DMS53 treated with DMSO at 0.1 percent for 48 hours (cell line): ENCODE data around the gene FOLR2.

Experiments used
- DNase-seq: peaks from one replicate; lab custom pipeline; 2025; ENCODE audit not compliant: unreplicated experiment; lab: John Stamatoyannopoulos, UW

Gene FOLR2

GRCh38 chr11:72267956-72268617, 51.5 kb downstream of the FOLR2 start:
- no peak for DNase-seq
